Measurements from ENCODE around the gene SPATA19. TPM values are rescaled to one million over a fixed set of nuclear protein-coding genes. Genes with fewer than 3 reads are reported as not detected.
A peak's percentile ranks its signal among the peaks of the same experiment; 100 is the strongest.

SPATA19 gene
- total and polyA plus RNA-seq, 2 donors = 0.05 TPM; not detected in 1

- DNase-seq (ENCODE audit: low read depth in 6 of 9, low spot score in 9 of 9) = no peak
- no peaks in the 10 kb centered on the region for H3K9me3 ChIP-seq (ENCODE audit: control insufficient read depth in 2 of 2, insufficient read depth in 1 of 2, low read length in 1 of 2)
- no peaks in the 10 kb centered on the region for H3K4me1 ChIP-seq (ENCODE audit: control insufficient read depth in 2 of 2, insufficient read depth in 2 of 2, low read length in 2 of 2)
- no peak overlapping the region for H3K4me3 ChIP-seq (ENCODE audit: low read length in 2 of 2)
- H3K27ac ChIP-seq (ENCODE audit: low read depth in 1 of 2, low read length in 1 of 2) = no peak overlapping the region
- no peaks in the 10 kb centered on the region for H3K36me3 ChIP-seq (ENCODE audit: control insufficient read depth in 2 of 2, insufficient read depth in 2 of 2, low read length in 1 of 2)
- 85% methylated on average over 7 of the region's 7 CpGs for WGBS
- no peaks in the 10 kb centered on the region for H3K27me3 ChIP-seq (ENCODE audit: control insufficient read depth in 2 of 2, insufficient read depth in 1 of 2, low read length in 1 of 2)
These were observed 3.3 kb downstream of the SPATA19 start for GRCh38 chr11:133842053-133842452.

- Histone ChIP-seq H3K27me3 (ENCODE audit: control insufficient read depth in 2 of 2, insufficient read depth in 1 of 2, low read length in 1 of 2) (no peaks in the 10 kb centered on the region), H3K9me3 (ENCODE audit: control insufficient read depth in 2 of 2, insufficient read depth in 1 of 2, low read length in 1 of 2) (no peaks in the 10 kb centered on the region), H3K27ac (ENCODE audit: low read depth in 1 of 2, low read length in 1 of 2) (no peak overlapping the region), H3K36me3 (ENCODE audit: control insufficient read depth in 2 of 2, insufficient read depth in 2 of 2, low read length in 1 of 2) (no peaks in the 10 kb centered on the region), H3K4me3 (ENCODE audit: low read length in 2 of 2) (no peak overlapping the region), H3K4me1 (ENCODE audit: control insufficient read depth in 2 of 2, insufficient read depth in 2 of 2, low read length in 2 of 2) (no peaks in the 10 kb centered on the region)
- 89% methylated on average over 12 of the region's 12 CpGs for WGBS
- no peak for DNase-seq (ENCODE audit: low read depth in 6 of 9, low spot score in 9 of 9)
These were observed 3.9 kb downstream of the SPATA19 start for GRCh38 chr11:133841279-133842043.

GRCh38 chr11:133840479-133840941 is 4.8 kb downstream of the SPATA19 start:
- DNase-seq (ENCODE audit: low read depth in 6 of 9, low spot score in 9 of 9) = no peak
- Histone ChIP-seq H3K4me1 (ENCODE audit: control insufficient read depth in 2 of 2, insufficient read depth in 2 of 2, low read length in 2 of 2) (no peaks in the 10 kb centered on the region), H3K27me3 (ENCODE audit: control insufficient read depth in 2 of 2, insufficient read depth in 1 of 2, low read length in 1 of 2) (no peaks in the 10 kb centered on the region), H3K27ac (ENCODE audit: low read depth in 1 of 2, low read length in 1 of 2) (no peak overlapping the region), H3K36me3 (ENCODE audit: control insufficient read depth in 2 of 2, insufficient read depth in 2 of 2, low read length in 1 of 2) (no peaks in the 10 kb centered on the region), H3K4me3 (ENCODE audit: low read length in 2 of 2) (no peak overlapping the region), H3K9me3 (ENCODE audit: control insufficient read depth in 2 of 2, insufficient read depth in 1 of 2, low read length in 1 of 2) (no peaks in the 10 kb centered on the region)
- WGBS = 94% methylated on average over 7 of the region's 7 CpGs

- Histone ChIP-seq H3K4me3 (ENCODE audit: low read length in 2 of 2) (no peak overlapping the region), H3K27me3 (ENCODE audit: control insufficient read depth in 2 of 2, insufficient read depth in 1 of 2, low read length in 1 of 2) (peaks cover 0 to 2% of the 10 kb centered on the region in 2 donors), H3K9me3 (ENCODE audit: control insufficient read depth in 2 of 2, insufficient read depth in 1 of 2, low read length in 1 of 2) (peaks cover 0 to 8% of the 10 kb centered on the region in 2 donors), H3K4me1 (ENCODE audit: control insufficient read depth in 2 of 2, insufficient read depth in 2 of 2, low read length in 2 of 2) (no peaks in the 10 kb centered on the region), H3K27ac (ENCODE audit: low read depth in 1 of 2, low read length in 1 of 2) (no peak overlapping the region), H3K36me3 (ENCODE audit: control insufficient read depth in 2 of 2, insufficient read depth in 2 of 2, low read length in 1 of 2) (no peaks in the 10 kb centered on the region)
- 65% methylated on average over 12 of the region's 12 CpGs for WGBS
- DNase-seq (ENCODE audit: low read depth in 6 of 9, low spot score in 9 of 9) = no peak
These were observed 9.4 kb downstream of the SPATA19 start for GRCh38 chr11:133835593-133836548.

- Histone ChIP-seq H3K27ac (ENCODE audit: low read depth in 1 of 2, low read length in 1 of 2) (no peak overlapping the region), H3K36me3 (ENCODE audit: control insufficient read depth in 2 of 2, insufficient read depth in 2 of 2, low read length in 1 of 2) (no peaks in the 10 kb centered on the region), H3K4me1 (ENCODE audit: control insufficient read depth in 2 of 2, insufficient read depth in 2 of 2, low read length in 2 of 2) (no peaks in the 10 kb centered on the region), H3K27me3 (ENCODE audit: control insufficient read depth in 2 of 2, insufficient read depth in 1 of 2, low read length in 1 of 2) (peaks cover 0 to 2% of the 10 kb centered on the region in 2 donors), H3K4me3 (ENCODE audit: low read length in 2 of 2) (no peak overlapping the region), H3K9me3 (ENCODE audit: control insufficient read depth in 2 of 2, insufficient read depth in 1 of 2, low read length in 1 of 2) (peaks cover 0 to 8% of the 10 kb centered on the region in 2 donors)
- 46% methylated on average over 11 of the region's 11 CpGs for WGBS
- peak in 3 of 9 donors; percentile 26 to 52 (median 32) for DNase-seq (ENCODE audit: low read depth in 6 of 9, low spot score in 9 of 9)
These were observed 10.4 kb downstream of the SPATA19 start for GRCh38 chr11:133834682-133835592.

GRCh38 chr11:133833898-133834681 is 11.2 kb downstream of the SPATA19 start:
- Histone ChIP-seq H3K36me3 (ENCODE audit: control insufficient read depth in 2 of 2, insufficient read depth in 2 of 2, low read length in 1 of 2) (no peaks in the 10 kb centered on the region), H3K4me1 (ENCODE audit: control insufficient read depth in 2 of 2, insufficient read depth in 2 of 2, low read length in 2 of 2) (no peaks in the 10 kb centered on the region), H3K4me3 (ENCODE audit: low read length in 2 of 2) (no peak overlapping the region), H3K27me3 (ENCODE audit: control insufficient read depth in 2 of 2, insufficient read depth in 1 of 2, low read length in 1 of 2) (peaks cover 0 to 2% of the 10 kb centered on the region in 2 donors), H3K9me3 (ENCODE audit: control insufficient read depth in 2 of 2, insufficient read depth in 1 of 2, low read length in 1 of 2) (peaks cover 0 to 8% of the 10 kb centered on the region in 2 donors), H3K27ac (ENCODE audit: low read depth in 1 of 2, low read length in 1 of 2) (no peak overlapping the region)
- DNase-seq (ENCODE audit: low read depth in 6 of 9, low spot score in 9 of 9) = no peak
- 94% methylated on average over 17 of the region's 17 CpGs for WGBS

GRCh38 chr11:133832991-133833897 is 12.1 kb downstream of the SPATA19 start:
- H3K4me1 ChIP-seq (ENCODE audit: control insufficient read depth in 2 of 2, insufficient read depth in 2 of 2, low read length in 2 of 2) = no peaks in the 10 kb centered on the region
- no peak overlapping the region for H3K4me3 ChIP-seq (ENCODE audit: low read length in 2 of 2)
- H3K27me3 ChIP-seq (ENCODE audit: control insufficient read depth in 2 of 2, insufficient read depth in 1 of 2, low read length in 1 of 2) = peaks cover 0 to 2% of the 10 kb centered on the region in 2 donors
- WGBS = 90% methylated on average over 85 of the region's 86 CpGs
- peaks cover 0 to 8% of the 10 kb centered on the region in 2 donors for H3K9me3 ChIP-seq (ENCODE audit: control insufficient read depth in 2 of 2, insufficient read depth in 1 of 2, low read length in 1 of 2)
- H3K36me3 ChIP-seq (ENCODE audit: control insufficient read depth in 2 of 2, insufficient read depth in 2 of 2, low read length in 1 of 2) = no peaks in the 10 kb centered on the region
- no peak for DNase-seq (ENCODE audit: low read depth in 6 of 9, low spot score in 9 of 9)
- no peak overlapping the region for H3K27ac ChIP-seq (ENCODE audit: low read depth in 1 of 2, low read length in 1 of 2)
